AG08396 (cell line): ENCODE results near the gene THAP2.

Source experiments
- DNase-seq: peaks from one replicate; pipeline ENCODE4 v3.0.0; 2012; ENCODE audit warnings: low spot score, mixed read lengths

The THAP2 gene

GRCh38 chr12:71703206-71703605 is 39.1 kb downstream of the THAP2 start:
- no peak for DNase-seq

DNA sequence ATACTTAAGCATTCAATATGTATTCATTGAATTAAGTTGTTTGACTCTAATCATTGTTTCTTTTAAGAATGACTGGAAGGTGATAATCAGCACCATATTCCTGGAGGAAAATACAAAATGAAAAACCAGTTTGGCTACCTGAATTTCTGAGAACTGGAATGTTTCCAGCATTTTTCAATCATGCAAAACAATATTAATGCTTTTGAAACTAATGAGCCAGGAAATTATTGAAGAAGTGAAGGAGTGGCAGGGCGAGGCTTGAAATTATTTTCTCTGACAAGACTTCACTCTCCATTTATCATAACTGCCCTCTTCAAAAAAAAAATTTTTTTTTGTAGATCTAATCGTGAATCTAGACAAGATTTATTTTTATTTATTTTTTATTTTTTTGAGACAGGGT is 40.8 kb downstream of the THAP2 start:
- DNase-seq = no peak

GRCh38 chr12:71708658-71709057 is 44.6 kb downstream of the THAP2 start:
- DNase-seq = no peak

- peak; percentile 71 for DNase-seq
Measured at GRCh38 chr12:71710276-71711125, 46.4 kb downstream of the THAP2 start.

GRCh38 chr12:71718611-71719010 is 54.5 kb downstream of the THAP2 start:
- DNase-seq = no peak

GRCh38 chr12:71719647-71720370 is 55.7 kb downstream of the THAP2 start:
- no peak for DNase-seq

DNA sequence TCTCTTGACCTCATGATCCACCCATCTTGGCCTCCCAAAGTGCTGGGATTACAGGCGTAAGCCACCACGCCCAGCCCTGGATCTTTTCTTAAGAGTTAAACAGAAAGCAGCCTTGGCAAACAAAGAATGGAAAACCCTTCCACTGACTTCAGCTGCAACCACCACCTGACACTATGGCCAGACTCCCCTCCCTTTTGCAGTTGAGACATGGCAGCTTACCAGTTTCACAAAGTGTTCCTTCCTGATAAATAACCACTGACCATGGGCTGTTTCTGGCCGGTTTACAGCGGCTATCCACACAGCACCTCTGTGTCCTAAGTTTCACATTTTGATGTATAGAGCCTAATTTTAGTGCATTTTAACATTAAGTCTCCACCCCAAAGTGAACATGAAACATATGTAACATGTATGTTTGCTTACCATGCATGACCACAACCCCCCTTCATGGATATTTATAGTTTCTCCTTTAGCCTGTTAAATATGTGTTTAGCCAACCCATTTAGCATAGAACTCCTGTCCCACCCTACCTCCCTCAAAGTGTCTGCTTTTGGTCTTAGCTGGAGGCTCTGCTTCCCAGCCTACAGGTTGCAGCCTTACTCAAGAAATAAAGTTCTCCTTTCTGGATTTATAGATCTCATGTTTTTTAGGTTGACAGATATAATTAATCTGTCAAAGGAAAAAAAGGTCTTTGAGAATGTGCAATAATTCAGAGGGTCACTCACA is 57.8 kb downstream of the THAP2 start:
- no peak for DNase-seq

- DNase-seq = no peak
Measured at GRCh38 chr12:71725011-71725410, 60.9 kb downstream of the THAP2 start.

DNA sequence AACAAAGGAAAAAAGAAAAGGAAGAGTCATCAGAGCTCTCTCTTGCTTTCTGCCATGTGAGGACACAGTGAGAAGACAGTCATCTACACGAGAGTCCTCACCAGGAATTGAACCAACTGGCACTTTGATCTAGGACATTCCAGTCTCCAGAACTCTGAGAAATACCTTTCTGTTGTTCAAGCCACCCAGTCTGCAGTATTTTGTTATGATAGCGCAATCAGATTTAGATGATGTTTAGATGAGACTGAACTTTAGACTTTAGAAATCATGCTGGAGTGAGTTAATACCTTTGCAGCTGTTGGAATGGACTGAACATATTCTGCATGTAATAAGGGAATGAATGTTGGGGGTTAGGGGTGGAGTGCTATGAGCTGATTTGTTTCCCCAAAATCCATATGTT is 62.4 kb downstream of the THAP2 start:
- DNase-seq = no peak

GRCh38 chr12:71727958-71728357 is 63.9 kb downstream of the THAP2 start:
- no peak for DNase-seq
